Activated CD8-positive, alpha-beta memory T cell treated with anti-CD3 and anti-CD28 coated beads, Interleukin-2, amount 50 U/mL, for 48 hours (primary cell): ENCODE data around the gene JAKMIP1.

Experiments used
- DNase-seq: peaks from one replicate; pipeline ENCODE4 v3.0.0-alpha.2; 2020

Gene JAKMIP1

GRCh38 chr4:6030679-6031078, 169.7 kb downstream of the JAKMIP1 start:
- no peak for DNase-seq

GRCh38 chr4:6029254-6029653, 171.1 kb downstream of the JAKMIP1 start:
- no peak for DNase-seq

GRCh38 chr4:6028168-6028567, 172.2 kb downstream of the JAKMIP1 start:
- no peak for DNase-seq

GRCh38 chr4:6027392-6027791, 173.0 kb downstream of the JAKMIP1 start:
- no peak for DNase-seq

GRCh38 chr4:6024313-6024960, 175.9 kb downstream of the JAKMIP1 start:
- no peak for DNase-seq

- no peak for DNase-seq
Observed at GRCh38 chr4:6023731-6024130, 176.6 kb downstream of the JAKMIP1 start.

- DNase-seq, result no peak
Observed at GRCh38 chr4:6022607-6023288, 177.6 kb downstream of the JAKMIP1 start.

GRCh38 chr4:6021831-6022606, 178.3 kb downstream of the JAKMIP1 start:
- DNase-seq, result no peak

GRCh38 chr4:6020613-6021012, 179.7 kb downstream of the JAKMIP1 start:
- DNase-seq, result no peak

- peak; percentile 58 for DNase-seq
Observed at GRCh38 chr4:6019316-6020263, 180.8 kb downstream of the JAKMIP1 start.

- DNase-seq, result no peak
Observed at GRCh38 chr4:6018331-6018730, 182.0 kb downstream of the JAKMIP1 start, which contains the start of gene C4orf50. C4orf50 (minus strand) TSS chr4:6018431.

GRCh38 chr4:6017800-6018199, 182.5 kb downstream of the JAKMIP1 start:
- no peak for DNase-seq

- no peak for DNase-seq
Observed at GRCh38 chr4:6017030-6017429, 183.3 kb downstream of the JAKMIP1 start.

- DNase-seq, result no peak
Observed at GRCh38 chr4:6013564-6013963, 186.8 kb downstream of the JAKMIP1 start.

- DNase-seq, result no peak
Observed at GRCh38 chr4:6012200-6012599, 188.1 kb downstream of the JAKMIP1 start.

GRCh38 chr4:6011686-6012085, 188.7 kb downstream of the JAKMIP1 start:
- no peak for DNase-seq

GRCh38 chr4:6011271-6011671, 189.1 kb downstream of the JAKMIP1 start:
- DNase-seq, result no peak

- DNase-seq, result no peak
Observed at GRCh38 chr4:6010789-6011188, 189.6 kb downstream of the JAKMIP1 start.

- DNase-seq, result no peak
Observed at GRCh38 chr4:6009452-6009851, 190.9 kb downstream of the JAKMIP1 start.

GRCh38 chr4:6008766-6009385, 191.5 kb downstream of the JAKMIP1 start:
- no peak for DNase-seq

GRCh38 chr4:6008092-6008551, 192.2 kb downstream of the JAKMIP1 start:
- DNase-seq, result no peak

GRCh38 chr4:6005175-6005574, 195.2 kb downstream of the JAKMIP1 start:
- no peak for DNase-seq
